Stimulated activated CD8-positive, alpha-beta memory T cell treated with anti-CD3 and anti-CD28 coated beads, Interleukin-15, amount 100 ng/mL, for 1 hour (primary cell): Measurements from ENCODE around the gene HOXD11.

Experiments
- DNase-seq: peaks from one replicate; pipeline ENCODE4 v3.0.0-alpha.2; 2020; ENCODE audit warnings: low read depth

HOXD11 gene

GRCh38 chr2:176106581-176107539 is at the start of gene HOXD11:
TSS of gene HOXD11 (plus strand) at chr2:176107280. CDS start at chr2:176107356, 76 bp downstream.
- DNase-seq, result no peak

- DNase-seq, result no peak
Observed at GRCh38 chr2:176063958-176064357, 43.1 kb upstream of the HOXD11 start.

- DNase-seq, result no peak
Observed at GRCh38 chr2:176066645-176067588, 40.2 kb upstream of the HOXD11 start.

GRCh38 chr2:176067589-176068418 is 39.3 kb upstream of the HOXD11 start:
- DNase-seq, result no peak

GRCh38 chr2:176068419-176068832 is 38.7 kb upstream of the HOXD11 start:
- no peak for DNase-seq

GRCh38 chr2:176071330-176072291 is 35.5 kb upstream of the HOXD11 start:
- DNase-seq, result no peak

- no peak for DNase-seq
Observed at GRCh38 chr2:176072292-176072669, 34.8 kb upstream of the HOXD11 start.

GRCh38 chr2:176072951-176073904 is 33.9 kb upstream of the HOXD11 start:
- DNase-seq, result no peak

GRCh38 chr2:176074919-176075425 is 32.1 kb upstream of the HOXD11 start:
- no peak for DNase-seq

- no peak for DNase-seq
Observed at GRCh38 chr2:176075481-176075880, 31.6 kb upstream of the HOXD11 start.

- no peak for DNase-seq
Observed at GRCh38 chr2:176076063-176076462, 31.0 kb upstream of the HOXD11 start.

- DNase-seq, result no peak
Observed at GRCh38 chr2:176076796-176077195, 30.3 kb upstream of the HOXD11 start.

- DNase-seq, result no peak
Observed at GRCh38 chr2:176078541-176079284, 28.4 kb upstream of the HOXD11 start.

GRCh38 chr2:176079285-176079830 is 27.7 kb upstream of the HOXD11 start:
- DNase-seq, result no peak

GRCh38 chr2:176079831-176080539 is 27.1 kb upstream of the HOXD11 start:
- DNase-seq, result no peak

- DNase-seq, result no peak
Observed at GRCh38 chr2:176080540-176081375, 26.3 kb upstream of the HOXD11 start.
